GM19397 (cell line): ENCODE data around the gene ZNF485.
"Not testable (repeated sequence)": the region's sequence is repeated elsewhere in the genome, so short reads cannot be mapped to it uniquely, and the experiment has no call there.

ENCODE experiments used
- ATAC-seq: cut with Tn5 transposase; IDR thresholded peaks from one replicate; pipeline ENCODE4 v1.9.1; 2021; ENCODE audit warnings: mild to moderate bottlenecking, moderate library complexity; ENCODE audit not compliant: unreplicated experiment

ZNF485 gene

DNA sequence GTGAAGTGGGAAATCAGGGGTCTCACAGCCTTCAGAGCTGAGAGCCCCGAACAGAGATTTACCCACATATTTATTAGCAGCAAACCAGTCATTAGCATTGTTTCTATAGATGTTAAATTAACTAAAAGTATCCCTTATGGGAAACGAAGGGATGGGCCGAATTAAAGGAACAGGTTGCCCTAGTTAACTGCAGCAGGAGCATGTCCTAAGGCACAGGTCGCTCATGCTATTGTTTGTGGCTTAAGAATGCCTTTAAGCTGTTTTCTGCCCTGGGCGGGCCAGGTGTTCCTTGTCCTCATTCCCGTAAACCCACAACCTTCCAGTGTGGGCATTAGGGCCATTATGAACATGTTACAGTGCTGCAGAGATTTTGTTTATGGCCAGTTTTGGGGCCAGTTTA lies 4.7 kb upstream of the ZNF485 start:
- ATAC-seq, result not testable (repeated sequence)

DNA sequence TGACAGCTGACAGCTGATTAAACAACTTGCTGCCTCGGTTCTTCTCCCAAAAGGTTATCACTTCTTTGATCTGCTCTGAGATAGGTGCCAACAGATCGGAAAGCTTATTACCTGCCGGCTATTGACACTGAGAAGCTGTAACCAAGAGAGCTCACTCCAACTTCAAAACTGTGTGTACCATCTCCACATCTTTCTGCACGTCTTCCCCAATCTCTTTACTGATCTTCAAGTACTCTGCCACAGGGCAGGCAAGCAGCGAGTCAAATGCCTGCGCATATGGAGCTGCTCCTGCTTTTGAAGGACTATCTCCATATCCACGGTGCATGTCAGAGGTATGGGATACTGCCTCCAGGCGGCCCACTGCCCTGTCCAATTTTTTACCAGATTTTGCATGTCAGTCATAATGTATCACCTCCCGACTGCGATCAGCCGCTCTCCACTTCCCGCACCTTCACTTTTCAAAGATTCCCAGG lies 352 bp upstream of the ZNF485 start:
- peak; percentile 20 for ATAC-seq

DNA sequence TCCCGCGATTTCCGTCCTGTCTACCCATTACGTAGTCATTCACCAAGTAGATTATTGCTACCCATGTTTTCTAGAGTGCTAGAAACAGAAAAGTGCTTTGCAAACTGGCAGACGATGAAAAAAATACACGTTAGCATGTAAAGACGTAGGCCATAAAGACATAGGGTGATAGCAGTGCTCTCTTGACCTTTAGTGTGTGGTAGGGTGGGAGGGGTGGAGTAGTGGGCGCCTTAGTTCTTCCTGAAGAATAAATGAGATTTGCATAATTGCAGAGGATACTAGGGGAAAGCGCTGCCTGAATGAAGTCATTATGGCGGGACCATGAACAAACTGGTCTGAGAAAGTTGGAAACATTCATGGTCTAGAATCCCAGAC lies 948 bp downstream of the ZNF485 start:
- no peak for ATAC-seq

DNA sequence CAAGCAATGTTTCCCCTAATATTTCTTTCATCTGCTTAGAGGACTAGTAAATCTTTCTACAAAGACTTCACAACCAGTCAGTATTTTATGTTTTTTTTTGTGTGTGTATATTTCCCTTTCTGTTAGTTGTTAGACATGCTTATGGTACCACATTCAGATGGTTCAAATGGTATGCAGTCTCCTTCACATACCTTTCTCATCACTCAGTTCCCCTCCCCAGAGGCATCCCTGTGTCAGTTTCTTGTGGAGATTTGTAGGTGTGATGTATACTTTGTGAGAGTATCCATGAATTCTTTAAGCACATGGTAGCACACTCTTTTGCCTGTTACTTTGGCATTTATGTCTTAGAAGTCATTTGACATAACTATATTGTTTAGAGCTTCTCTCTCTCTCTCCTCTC lies 4.4 kb downstream of the ZNF485 start:
- ATAC-seq, result no peak

DNA sequence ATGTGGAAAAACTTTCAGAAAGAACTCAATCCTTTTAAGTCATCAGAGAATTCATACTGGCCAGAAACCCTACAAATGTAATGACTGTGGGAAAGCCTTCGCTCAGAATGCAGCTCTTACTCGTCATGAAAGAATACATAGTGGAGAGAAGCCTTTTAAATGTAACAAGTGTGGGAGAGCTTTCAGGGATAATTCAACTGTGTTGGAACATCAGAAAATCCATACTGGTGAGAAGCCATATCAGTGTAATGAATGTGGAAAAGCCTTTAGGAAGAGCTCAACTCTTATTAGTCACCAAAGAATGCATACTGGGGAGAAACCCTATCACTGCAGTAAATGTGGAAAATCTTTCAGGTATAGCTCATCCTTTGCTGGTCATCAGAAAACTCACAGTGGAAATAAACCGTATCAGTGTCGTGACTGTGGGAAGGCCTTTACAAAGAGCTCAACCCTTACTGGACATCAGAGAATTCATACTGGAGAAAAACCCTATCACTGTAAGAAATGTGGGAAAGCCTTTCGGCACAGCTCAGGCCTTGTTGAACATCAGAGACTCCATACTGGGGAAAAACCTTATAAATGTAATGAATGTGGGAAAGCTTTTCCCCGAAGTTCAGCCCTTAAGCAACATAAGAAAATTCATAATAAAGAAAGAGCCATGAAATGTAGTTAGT lies 10.6 kb downstream of the ZNF485 start:
- ATAC-seq, result no peak

DNA sequence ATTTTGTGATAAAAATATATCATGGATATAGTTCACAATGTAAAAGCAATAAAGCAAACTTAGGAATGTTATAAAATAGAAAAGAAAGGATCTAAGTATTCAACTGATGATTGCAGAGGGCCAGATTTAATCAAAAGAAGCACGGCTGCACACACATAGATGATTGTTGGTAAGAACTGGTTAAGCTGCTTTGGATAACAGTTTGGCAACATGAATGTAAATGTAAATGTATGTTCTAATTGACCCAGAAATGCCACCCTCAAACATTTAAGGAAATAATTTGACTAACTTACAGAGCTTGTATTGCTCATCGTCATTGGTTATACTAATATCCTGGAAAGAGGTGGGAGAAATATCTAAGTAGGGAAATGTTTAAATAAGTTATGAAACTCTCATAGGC lies 13.1 kb downstream of the ZNF485 start:
- no peak for ATAC-seq

DNA sequence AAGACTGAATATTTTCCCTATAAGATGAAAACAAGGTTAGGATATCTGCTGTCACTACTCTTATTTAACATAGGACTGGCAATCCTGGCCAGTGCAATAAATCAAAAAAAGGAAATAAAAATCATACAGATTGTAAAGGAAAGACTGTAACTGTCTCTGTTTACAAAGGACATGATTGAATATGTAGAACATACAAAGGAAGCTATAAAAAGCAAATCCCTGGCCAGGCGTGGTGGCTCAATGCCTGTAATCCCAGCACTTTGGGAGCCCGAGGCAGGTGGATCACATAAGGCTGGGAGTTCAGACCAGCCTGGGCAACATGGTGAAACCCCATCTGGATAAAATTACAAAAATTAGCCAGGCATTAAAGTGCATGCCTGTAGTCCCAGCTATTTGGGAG lies 15.8 kb downstream of the ZNF485 start:
- ATAC-seq, result no peak

DNA sequence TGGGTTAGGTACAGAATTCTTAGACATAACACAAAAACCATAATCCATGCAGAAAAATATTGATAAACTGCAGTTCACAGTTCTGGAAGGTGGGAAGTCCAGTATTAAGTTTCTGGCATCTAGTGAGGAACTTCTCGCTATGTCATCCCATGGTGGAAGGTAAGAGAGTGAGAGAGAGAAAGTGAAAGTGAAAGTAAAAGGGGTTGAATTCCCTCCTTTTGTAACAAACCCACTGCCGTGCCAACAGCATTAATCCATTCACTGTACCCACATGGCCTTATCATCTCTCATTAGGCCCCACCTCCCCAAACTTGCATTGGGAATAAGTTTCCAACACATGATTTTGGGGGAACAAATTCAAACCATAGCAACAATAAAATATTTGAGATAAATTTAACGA lies 17.1 kb downstream of the ZNF485 start:
- ATAC-seq, result no peak

DNA sequence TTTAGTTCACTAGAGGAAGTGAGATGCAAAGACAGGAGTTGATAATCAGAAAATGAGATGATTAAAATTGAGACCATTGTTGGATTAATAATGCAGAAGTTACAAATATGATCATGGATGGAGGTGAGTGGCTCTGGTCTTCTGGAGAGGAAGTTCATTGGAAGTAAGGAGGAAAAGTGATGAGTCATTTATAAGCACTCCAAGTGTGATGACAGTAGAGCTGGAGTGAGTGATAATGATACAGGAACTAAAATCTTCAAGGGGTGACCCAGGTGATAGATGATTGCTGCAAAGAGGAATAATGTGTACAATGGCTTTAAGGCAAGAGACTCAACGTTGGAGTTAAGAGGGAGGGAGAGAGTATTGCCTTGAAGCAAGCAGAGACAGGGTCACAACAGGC lies 21.7 kb downstream of the ZNF485 start:
- no peak for ATAC-seq

DNA sequence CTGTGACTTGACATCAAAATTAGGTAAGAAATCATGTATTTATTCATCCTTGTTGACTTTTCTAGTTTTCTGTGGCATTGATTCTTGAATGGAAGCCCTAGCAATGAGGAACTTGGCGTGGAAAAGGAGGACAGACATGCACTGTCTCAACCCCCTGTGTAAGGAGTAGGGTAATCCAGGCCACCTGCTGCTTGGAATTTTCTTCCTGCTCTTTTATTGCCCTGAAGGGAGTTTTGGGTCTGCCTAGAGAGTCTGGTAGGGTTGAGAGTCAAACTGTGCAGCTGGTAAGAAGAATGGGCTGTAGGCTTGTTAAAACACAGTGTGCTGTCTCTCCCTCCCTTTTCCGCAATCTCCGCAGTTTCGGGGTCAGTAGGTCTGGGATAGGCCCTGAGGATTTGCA lies 22.7 kb downstream of the ZNF485 start:
- ATAC-seq, result no peak

DNA sequence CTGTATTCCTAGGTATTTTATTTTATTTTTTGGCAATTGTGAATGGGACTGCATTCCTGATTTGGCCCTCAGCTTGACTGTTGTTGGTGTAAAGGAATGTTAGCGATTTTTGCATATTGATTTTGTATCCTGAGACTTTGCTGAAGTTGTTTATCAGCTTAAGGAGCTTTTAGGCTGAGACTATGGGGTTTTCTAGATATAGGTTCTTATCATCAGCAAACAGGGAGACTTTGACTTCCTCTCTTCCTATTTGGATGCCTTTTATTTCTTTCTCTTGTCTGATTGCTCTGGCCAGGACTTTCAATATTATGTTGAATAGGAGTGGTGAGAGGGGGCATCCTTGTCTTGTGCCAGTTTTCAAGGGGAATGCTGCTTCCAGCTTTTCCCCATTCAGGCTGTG lies 29.6 kb downstream of the ZNF485 start:
- ATAC-seq, result not testable (repeated sequence)

DNA sequence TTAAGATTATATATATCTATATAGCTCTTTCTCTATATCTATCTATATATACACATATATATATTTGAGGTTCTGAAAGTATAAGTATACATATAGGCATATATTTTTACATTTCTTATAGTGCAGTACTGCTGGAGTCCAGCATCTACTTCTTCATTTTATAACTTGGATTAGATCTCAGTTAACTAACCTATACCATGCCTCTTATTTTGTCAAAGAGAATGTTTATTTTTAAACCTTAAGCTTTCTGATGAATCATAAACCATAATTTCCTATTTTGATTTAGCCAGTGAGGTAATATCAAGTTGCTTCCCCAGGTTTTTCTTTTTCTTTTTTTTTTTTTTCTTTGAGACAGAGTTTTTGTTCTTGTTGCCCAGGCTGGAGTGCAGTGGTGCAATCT lies 34.4 kb downstream of the ZNF485 start:
- ATAC-seq, result no peak

DNA sequence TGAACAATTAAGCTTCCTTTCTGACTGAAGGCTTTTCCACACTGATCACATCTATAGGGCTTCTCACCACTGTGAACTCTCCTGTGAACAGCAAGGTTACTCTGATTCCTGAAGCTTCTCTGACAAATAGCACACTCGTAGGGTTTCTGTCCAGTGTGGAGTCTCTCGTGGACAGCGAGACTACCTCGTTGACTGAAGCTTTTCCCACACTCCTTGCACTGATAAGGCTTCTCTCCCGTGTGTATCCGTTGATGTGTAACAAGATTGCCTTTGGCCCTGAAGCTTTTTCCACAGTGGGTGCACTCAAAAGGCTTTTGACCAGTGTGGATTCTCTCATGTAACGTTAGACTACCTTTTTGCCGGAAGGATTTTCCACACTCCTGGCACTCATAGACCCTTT lies 38.0 kb downstream of the ZNF485 start:
- ATAC-seq, result no peak

DNA sequence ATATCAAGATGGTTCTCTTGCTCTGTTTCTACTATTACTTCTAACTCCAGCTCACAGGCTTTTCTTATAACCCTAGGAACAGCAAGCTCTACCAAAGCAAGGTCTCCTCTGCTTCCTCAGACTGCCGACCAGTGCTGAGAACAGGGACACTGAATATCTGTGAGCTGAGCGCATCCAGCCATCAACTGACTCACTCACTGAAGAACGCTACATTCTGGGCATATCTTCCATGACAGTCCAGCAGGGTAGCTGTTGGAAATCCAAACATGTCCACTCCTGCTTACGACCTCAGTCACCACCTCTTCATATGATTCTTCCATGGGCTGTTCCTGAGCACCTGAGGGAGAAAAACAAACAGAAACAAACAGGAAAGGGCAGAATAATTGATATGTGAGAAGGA lies 39.6 kb downstream of the ZNF485 start:
- ATAC-seq, result no peak

DNA sequence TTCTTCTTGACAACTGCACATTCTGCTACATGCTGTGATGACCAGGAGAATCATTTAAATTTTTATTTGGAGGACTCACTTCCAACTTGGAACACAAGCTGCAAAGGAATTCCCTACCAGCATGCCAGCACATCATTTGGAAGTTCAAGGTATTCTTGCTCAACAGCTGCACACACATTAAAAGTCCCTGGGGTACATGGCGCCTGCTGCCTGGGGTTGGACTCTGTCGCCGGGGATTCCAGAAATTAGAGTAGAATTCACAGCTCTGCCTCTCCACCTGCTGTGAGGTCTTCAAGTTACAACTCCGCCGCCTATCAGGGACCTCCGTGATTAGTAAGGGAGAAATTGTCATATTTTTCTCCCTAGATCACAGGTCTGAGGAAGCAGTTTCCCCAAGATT lies 41.3 kb downstream of the ZNF485 start:
- ATAC-seq, result no peak

DNA sequence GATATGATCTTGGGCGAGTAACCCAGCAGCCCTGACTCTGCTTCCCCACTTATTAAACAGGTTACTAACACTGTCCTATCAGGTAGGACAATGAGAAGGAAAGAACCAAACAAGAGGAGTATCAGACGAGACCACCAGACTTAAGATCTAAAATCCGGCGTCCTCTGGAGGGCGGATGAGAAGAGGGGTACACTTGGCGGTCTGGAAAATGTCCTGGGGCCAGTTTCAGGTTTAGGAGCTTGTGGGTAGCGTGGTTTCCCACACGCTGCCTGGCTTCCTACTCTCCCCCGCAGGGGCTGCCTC lies 41.8 kb downstream of the ZNF485 start:
- no peak for ATAC-seq

DNA sequence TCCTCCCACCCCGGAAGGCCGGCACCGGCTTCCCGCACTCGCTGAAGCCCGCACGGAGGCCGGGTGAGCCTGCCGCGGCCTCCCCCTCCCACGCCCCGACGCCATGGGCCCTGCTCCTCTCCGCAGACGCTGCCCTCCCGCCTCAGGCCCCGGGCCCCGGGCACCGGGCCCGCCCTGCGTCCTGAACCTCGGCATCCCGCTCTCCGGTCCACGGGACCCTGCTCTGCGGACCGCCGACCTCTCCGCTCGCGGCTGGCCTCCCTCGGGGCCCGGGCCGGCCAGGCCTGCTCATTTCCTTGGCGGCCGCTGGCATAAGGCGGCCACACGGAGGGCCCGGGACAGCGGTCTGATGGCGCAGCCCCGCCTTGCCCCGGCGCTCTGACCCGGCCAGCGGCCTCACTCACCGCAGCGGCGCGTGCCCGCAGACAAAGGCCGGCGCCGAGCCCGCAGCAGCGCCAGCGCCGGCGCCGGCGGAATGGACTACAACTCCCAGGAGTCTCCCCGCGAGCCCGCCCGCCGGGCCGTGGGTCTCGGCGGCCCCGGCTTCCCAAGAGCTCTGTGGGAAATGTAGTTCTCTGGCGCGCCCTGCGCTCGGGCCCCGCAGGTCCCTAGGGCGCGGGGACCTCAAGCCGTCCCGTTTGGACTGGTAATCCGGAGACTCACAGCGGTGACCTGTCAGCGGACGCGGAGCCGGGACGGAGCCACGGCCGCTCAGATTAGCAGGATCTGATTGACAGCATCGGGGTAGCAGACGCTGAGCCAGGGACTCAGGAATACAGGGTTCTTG lies 42.4 kb downstream of the ZNF485 start, which contains the start of gene ZNF32:
ZNF32 (minus strand) TSS at position 484 of the 787 bp plus-strand sequence. CDS start 2,748 bp downstream, outside the sequence.
- peak; percentile 100 for ATAC-seq

DNA sequence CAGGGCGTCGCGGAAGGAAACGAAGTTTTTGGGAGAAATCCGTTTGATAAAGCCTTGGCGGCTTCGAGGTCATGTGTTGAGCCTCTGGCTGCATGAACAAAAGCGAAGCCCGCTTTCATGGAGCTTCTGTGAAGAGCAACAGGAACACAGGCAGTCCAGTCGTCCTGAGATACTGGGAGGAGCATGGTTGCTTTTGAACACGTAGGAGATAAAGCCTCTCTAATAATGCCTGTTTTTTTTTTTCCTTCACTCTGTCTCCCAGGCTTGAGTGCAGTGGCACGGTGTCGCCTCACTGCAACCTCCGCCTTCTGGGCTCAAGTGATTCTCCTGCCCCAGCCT lies 42.9 kb downstream of the ZNF485 start:
- peak; percentile 2 for ATAC-seq

DNA sequence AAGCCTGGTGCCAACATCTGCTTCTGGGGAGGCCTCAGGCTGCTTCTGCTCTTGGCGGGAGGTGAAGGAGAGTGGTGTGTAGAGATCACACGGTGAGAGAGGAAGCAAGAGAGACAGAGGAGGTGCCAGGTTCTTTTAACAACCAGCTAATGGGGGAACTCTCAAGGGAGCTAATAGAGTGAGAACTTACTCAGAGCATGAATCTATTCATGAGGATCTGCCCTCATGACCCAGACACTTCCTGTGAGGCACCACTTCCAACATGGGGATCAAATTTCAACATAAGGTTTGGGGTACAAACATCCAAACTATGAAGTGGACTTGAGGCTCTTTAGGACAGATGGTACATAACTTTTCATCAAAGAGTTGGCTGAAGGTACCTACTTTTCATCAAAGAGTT lies 47.5 kb downstream of the ZNF485 start:
- no peak for ATAC-seq

DNA sequence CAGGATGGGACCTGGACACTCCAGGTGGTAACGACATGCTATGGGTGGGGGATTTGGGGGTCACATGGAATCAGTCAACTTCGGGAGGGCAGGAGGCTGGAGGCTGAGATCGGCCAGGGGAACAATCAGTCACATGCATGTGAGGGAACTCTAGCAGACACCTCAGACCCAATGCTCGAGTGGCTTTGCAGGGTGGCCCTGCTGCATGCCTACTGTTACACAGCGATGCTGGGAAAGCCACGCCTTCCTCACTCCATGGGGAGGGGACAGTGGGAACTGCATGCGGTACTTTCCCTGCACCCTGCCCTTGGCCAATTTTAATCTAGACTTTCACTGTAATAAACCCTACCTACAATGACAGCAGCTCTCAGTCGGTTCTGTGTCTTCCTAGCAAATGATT lies 49.1 kb downstream of the ZNF485 start:
- ATAC-seq, result no peak

DNA sequence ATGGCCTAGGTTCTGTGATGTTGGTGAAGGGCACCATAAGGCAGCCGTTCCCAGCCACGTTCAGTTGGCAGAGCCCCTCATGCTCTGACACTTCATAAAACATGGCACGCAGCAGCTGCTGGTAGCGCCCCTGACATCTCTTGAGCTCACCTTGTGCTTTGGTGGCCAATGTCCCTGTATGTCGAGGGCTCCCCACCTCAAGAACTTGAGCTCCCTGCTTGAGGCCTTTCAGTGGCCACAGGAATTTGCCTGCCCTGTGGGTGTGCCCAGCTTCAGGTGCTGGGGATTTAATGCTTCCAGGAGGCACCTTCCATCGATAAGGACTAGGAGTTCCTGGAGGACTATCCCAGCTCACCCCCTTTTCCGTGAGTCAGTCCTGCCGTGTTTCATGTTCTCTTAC lies 52.0 kb downstream of the ZNF485 start:
- no peak for ATAC-seq

DNA sequence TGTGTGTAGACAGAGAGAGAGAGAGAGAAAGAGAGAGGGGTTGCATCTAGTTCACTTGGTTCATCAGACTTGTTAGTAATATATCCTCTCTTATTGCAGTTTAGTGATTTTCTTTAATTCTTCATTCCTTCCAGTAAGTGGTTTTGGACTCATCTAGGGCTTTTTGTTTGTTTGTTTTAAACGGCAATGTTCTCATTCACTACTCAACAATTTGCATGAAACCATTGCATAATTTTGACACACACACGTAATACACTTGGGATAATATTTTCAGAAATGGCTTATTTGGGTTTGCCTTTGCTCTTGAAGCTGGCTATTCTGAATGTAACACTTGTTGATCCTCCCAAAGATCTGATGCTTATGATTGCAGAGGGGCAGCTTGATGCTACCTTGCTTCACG lies 58.8 kb downstream of the ZNF485 start:
- no peak for ATAC-seq

DNA sequence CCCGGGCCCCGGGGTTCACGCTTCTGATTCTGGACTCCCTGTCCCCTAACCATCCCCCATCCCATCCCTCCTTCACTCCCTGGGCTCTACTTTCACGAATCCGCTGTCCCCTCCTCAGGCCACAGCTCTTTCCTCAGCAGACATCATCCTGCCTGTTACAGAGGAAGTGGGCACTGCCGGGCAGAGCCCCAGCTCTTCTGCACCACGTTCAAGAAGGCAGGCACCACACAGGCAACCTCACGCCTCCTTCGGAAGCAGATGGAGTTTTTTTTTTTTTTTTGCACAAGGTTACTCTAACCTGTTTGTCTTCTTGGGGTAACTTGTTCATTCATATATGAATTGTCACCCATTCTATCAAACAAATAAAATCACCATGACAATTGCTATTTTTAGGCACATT lies 60.3 kb downstream of the ZNF485 start:
- no peak for ATAC-seq
